ENCODE results near the gene CUX1.

DNA sequence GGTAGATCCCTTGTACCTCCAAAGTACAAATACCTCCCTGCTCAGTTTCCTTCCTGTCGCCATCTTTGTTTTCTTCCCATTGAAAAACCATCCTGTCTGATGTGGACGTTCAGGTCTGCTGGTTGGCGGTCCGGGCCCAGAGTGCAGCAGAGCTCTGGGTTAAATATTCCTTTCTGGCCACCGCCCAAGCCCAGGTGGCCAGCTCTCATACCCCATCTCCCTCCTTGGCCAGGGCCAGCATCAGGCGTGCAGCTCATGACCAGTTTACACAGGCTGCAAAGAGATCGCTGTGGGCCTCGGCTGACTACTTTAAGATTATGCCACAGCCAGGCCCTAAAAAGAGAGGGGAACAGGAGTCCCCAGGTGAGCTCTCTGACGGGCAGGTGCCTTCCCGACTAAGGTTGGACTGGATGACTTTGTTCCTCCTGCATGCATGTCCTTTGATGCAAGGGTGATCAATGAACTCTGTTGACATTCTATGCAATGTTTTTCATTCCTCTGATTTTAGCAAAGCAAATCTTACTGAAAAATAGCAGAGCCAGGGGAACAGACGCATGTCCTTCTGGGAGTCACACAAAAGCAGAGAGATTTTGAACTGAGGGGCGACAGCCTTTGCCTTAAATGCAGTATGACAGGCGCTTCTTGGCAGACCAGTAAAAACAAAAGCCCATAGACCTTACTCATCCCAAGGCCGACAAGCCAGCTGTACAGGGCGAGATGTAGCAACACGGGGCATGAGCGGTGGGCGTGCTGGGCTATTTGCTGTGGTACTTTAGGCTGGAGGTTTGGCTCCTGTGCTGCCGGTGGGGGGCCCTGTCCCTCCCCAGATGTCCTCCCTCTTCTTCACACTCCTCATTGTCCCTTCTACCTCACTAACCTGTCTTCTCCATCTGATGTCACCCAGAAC, 435.9 kb downstream of the CUX1 start:
- TF ChIP-seq PBX3 (CRISPR knock-in tag; IDR thresholded peaks at IDR 0.05) (no peak), ZNF792 (tag by site-specific recombination; IDR thresholded peaks at IDR 0.05) (no peak), CTCF (tag by site-specific recombination; IDR thresholded peaks at IDR 0.05) (no peak), ZNF335 (tag by site-specific recombination; conservative IDR thresholded peaks at IDR 0.05) (no peak), SP2 (tag by site-specific recombination; IDR thresholded peaks at IDR 0.05) (no peak), HOXC10 (CRISPR knock-in tag; IDR thresholded peaks at IDR 0.05) (no peak), YY2 (tag by site-specific recombination; IDR thresholded peaks at IDR 0.05) (no peak), ZNF274 (IDR thresholded peaks at IDR 0.05; ENCODE audit: low read length) (no peak), ZNF274 (tag by site-specific recombination; IDR thresholded peaks at IDR 0.05; ENCODE audit: borderline replicate concordance) (no peak)
- TF ChIP-seq, protein P1, sequence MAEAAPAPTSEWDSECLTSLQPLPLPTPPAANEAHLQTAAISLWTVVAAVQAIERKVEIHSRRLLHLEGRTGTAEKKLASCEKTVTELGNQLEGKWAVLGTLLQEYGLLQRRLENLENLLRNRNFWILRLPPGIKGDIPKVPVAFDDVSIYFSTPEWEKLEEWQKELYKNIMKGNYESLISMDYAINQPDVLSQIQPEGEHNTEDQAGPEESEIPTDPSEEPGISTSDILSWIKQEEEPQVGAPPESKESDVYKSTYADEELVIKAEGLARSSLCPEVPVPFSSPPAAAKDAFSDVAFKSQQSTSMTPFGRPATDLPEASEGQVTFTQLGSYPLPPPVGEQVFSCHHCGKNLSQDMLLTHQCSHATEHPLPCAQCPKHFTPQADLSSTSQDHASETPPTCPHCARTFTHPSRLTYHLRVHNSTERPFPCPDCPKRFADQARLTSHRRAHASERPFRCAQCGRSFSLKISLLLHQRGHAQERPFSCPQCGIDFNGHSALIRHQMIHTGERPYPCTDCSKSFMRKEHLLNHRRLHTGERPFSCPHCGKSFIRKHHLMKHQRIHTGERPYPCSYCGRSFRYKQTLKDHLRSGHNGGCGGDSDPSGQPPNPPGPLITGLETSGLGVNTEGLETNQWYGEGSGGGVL (tag by site-specific recombination; IDR thresholded peaks at IDR 0.05) = no peak
